Astrocyte (in vitro differentiated cells and primary cell): ENCODE results near the gene MYBBP1A. TPM values are rescaled to one million over a fixed set of nuclear protein-coding genes. Genes with fewer than 3 reads are reported as not detected.

Source experiments
- DNase-seq: peaks from one replicate; pipeline ENCODE4 v3.0.0-alpha.2; 2010; ENCODE audit warnings: low read depth
- FAIRE-seq: peaks from 2 replicates; lab custom pipeline; 2011; peaks lifted over from hg19 to GRCh38; lab: Jason Lieb, UNC
- H2AFZ ChIP-seq: 2 replicates; pipeline ENCODE4 v1.6.0; 2012; ENCODE audit warnings: low read depth, low read length, inconsistent platforms
- H3K27ac ChIP-seq: 2 replicates; pipeline ENCODE4 v1.5.1; 2011; ENCODE audit warnings: low read depth, low read length, inconsistent platforms
- H3K27me3 ChIP-seq: 2 replicates; pipeline ENCODE4 v1.6.0; 2011; ENCODE audit warnings: low read length, inconsistent platforms; ENCODE audit not compliant: insufficient read depth
- H3K36me3 ChIP-seq: 2 replicates; pipeline ENCODE4 v1.5.1; 2011; ENCODE audit warnings: low read length, inconsistent platforms; ENCODE audit not compliant: insufficient read depth
- H3K4me1 ChIP-seq: 2 replicates; pipeline ENCODE4 v1.5.1; 2011; ENCODE audit warnings: low read length, inconsistent platforms; ENCODE audit not compliant: insufficient read depth
- H3K4me2 ChIP-seq: 2 replicates; pipeline ENCODE4 v1.6.0; 2012; ENCODE audit warnings: low read length, inconsistent platforms
- H3K4me3 ChIP-seq: 2 replicates; pipeline ENCODE4 v1.5.1; 2011; ENCODE audit warnings: low read depth, mild to moderate bottlenecking, low read length, inconsistent platforms; ENCODE audit not compliant: insufficient read depth
- H3K79me2 ChIP-seq: 2 replicates; pipeline ENCODE4 v1.6.0; 2012; ENCODE audit warnings: mild to moderate bottlenecking, low read length, inconsistent platforms; ENCODE audit not compliant: insufficient read depth
- H3K9ac ChIP-seq: 2 replicates; pipeline ENCODE4 v1.6.0; 2012; ENCODE audit warnings: mild to moderate bottlenecking, low read length, inconsistent platforms
- H3K9me3 ChIP-seq: 2 replicates; pipeline ENCODE4 v1.5.1; 2012; ENCODE audit warnings: low read depth, mild to moderate bottlenecking, low read length, inconsistent platforms; ENCODE audit not compliant: insufficient read depth
- H4K20me1 ChIP-seq: 2 replicates; pipeline ENCODE4 v1.6.0; 2012; ENCODE audit warnings: low read length, inconsistent platforms; ENCODE audit not compliant: insufficient read depth
- H3K27ac Mint-ChIP-seq: one replicate; pipeline ENCODE4 v1.8.0; 2021; ENCODE audit warnings: mild to moderate bottlenecking, mixed read lengths; ENCODE audit not compliant: unreplicated experiment
- H3K27me3 Mint-ChIP-seq: one replicate; pipeline ENCODE4 v1.8.0; 2021; ENCODE audit warnings: low read depth, mixed read lengths; ENCODE audit not compliant: unreplicated experiment
- H3K36me3 Mint-ChIP-seq: one replicate; pipeline ENCODE4 v1.8.0; 2021; ENCODE audit warnings: low read depth, mixed read lengths; ENCODE audit not compliant: unreplicated experiment
- H3K4me1 Mint-ChIP-seq: one replicate; pipeline ENCODE4 v1.8.0; 2021; ENCODE audit warnings: low read depth, mixed read lengths; ENCODE audit not compliant: unreplicated experiment
- H3K4me3 Mint-ChIP-seq: one replicate; pipeline ENCODE4 v1.8.0; 2021; ENCODE audit warnings: mild to moderate bottlenecking, moderate library complexity, mixed read lengths; ENCODE audit not compliant: unreplicated experiment
- H3K9me3 Mint-ChIP-seq: one replicate; pipeline ENCODE4 v1.8.0; 2021; ENCODE audit warnings: mild to moderate bottlenecking, mixed read lengths; ENCODE audit not compliant: unreplicated experiment
- EZH2 ChIP-seq: IDR thresholded peaks from 2 replicates; pipeline ENCODE4 v1.6.1; 2012; ENCODE audit warnings: mild to moderate bottlenecking, low read length, inconsistent platforms; ENCODE audit not compliant: insufficient read depth
- total RNA-seq: library from RNA; stranded (reverse); gene quantifications from 2 replicates; pipeline ENCODE4 v1.2.1, GENCODE V29; 2021
- TF ChIP-seq, protein P1 (sequence below): IDR thresholded peaks from 2 replicates; pipeline ENCODE4 v1.5.1; 2011; ENCODE audit warnings: low read depth, mild to moderate bottlenecking, inconsistent platforms, low read length, moderate library complexity; ENCODE audit not compliant: insufficient read depth

MYBBP1A gene
- total RNA-seq, 1 donor from 2014 or later: 71.1 TPM

DNA sequence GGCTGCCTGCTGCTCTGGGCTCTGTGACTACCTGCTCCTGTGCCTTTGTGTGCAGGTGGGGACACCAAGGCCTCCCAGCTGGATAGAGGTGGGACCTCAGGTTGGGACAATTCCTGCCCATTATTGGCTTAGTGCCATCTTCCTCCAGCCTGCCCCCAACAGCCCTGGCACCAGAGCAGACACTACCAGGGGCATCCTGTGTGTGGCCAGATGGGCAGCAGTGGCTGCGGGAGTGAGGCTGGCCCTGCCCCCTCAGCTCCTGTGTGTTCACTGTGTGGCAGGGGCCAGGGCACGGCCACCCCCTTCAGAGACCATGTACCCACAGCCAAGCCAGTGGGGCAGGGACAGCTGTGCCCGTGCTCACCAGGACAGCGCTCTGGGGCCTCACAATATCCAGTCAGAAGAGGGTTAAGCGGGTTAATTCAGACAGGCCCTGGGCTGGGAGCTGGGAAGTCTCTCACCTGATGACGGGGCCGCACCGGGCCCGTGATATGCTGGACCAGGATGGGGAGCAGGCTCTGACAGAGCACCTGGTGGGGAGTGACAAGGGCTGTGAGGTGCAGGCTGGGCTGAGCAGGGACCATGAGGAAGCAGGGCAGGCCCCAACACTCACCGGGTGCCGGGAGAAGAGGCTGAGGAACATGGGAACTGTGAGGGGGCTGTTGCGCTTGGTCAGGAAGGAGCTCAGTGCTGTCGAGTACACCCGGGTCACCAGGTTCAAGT, 13.0 kb downstream of the MYBBP1A start:
- H3K36me3 ChIP-seq: peaks cover 4% of the 10 kb centered on the region
- no peak overlapping the region for H2AFZ ChIP-seq
- Mint-ChIP-seq H3K4me1 (no peaks in the 10 kb centered on the region), H3K4me3 (no peak overlapping the region), H3K27me3 (no peaks in the 10 kb centered on the region), H3K9me3 (no peaks in the 10 kb centered on the region), H3K36me3 (peaks cover 3% of the 10 kb centered on the region), H3K27ac (no peak overlapping the region)
- TF ChIP-seq, protein P1, sequence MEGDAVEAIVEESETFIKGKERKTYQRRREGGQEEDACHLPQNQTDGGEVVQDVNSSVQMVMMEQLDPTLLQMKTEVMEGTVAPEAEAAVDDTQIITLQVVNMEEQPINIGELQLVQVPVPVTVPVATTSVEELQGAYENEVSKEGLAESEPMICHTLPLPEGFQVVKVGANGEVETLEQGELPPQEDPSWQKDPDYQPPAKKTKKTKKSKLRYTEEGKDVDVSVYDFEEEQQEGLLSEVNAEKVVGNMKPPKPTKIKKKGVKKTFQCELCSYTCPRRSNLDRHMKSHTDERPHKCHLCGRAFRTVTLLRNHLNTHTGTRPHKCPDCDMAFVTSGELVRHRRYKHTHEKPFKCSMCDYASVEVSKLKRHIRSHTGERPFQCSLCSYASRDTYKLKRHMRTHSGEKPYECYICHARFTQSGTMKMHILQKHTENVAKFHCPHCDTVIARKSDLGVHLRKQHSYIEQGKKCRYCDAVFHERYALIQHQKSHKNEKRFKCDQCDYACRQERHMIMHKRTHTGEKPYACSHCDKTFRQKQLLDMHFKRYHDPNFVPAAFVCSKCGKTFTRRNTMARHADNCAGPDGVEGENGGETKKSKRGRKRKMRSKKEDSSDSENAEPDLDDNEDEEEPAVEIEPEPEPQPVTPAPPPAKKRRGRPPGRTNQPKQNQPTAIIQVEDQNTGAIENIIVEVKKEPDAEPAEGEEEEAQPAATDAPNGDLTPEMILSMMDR: no peak
- no peak for TF ChIP-seq EZH2
- no peak for DNase-seq
- no peak overlapping the region for H3K9ac ChIP-seq
- H3K4me3 ChIP-seq: no peak overlapping the region
- H3K4me2 ChIP-seq: no peak overlapping the region
- peaks cover 21% of the 10 kb centered on the region for H4K20me1 ChIP-seq
- H3K27me3 ChIP-seq: no peaks in the 10 kb centered on the region
- no peaks in the 10 kb centered on the region for H3K79me2 ChIP-seq
- no peaks in the 10 kb centered on the region for H3K9me3 ChIP-seq
- H3K4me1 ChIP-seq: no peaks in the 10 kb centered on the region
- FAIRE-seq: no peak
- H3K27ac ChIP-seq: no peak overlapping the region

DNA sequence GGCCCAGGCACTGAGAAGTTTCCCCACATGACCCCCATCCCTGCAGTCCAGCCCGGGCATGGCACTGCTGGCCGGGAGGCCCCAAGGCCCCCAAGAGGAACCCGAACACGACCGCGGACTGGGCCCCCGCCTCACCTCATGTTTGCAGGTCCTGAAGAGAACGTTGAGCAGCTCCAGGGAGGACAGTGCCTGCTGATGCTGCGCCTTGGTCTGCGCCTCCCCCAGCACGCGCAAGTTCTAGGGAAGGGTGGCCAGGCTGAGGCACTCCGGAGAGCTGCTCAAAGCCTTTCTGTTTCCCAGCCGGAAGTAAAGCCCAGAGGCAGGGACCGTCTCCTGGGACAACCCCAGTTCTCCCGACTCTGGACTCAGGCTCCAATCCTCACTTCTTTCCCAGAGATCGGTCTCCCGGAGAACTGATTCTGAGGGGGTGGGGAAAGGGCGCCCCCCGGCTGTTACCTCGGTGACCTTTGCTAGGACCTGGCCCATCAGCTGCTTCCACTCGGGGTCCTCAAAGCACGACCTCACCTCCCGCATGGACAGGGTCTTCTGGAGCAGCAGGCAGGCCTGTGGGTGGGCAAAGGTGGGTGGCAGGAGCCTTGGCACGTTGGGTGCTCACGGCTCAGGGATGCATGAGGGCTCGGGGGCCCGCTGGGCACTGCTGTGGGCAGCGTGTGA, 13.7 kb downstream of the MYBBP1A start:
- no peak for DNase-seq
- Mint-ChIP-seq H3K4me1 (peaks cover 1% of the 10 kb centered on the region), H3K9me3 (no peaks in the 10 kb centered on the region), H3K27me3 (no peaks in the 10 kb centered on the region), H3K4me3 (no peak overlapping the region), H3K36me3 (peaks cover under 1% of the 10 kb centered on the region), H3K27ac (no peak overlapping the region)
- H3K27me3 ChIP-seq: no peaks in the 10 kb centered on the region
- H3K9ac ChIP-seq: no peak overlapping the region
- H2AFZ ChIP-seq: no peak overlapping the region
- H4K20me1 ChIP-seq: peaks cover 22% of the 10 kb centered on the region
- H3K4me3 ChIP-seq: no peak overlapping the region
- no peak for FAIRE-seq
- TF ChIP-seq, protein P1: no peak
- TF ChIP-seq EZH2: no peak
- no peak overlapping the region for H3K4me2 ChIP-seq
- no peaks in the 10 kb centered on the region for H3K9me3 ChIP-seq
- peaks cover 1% of the 10 kb centered on the region for H3K36me3 ChIP-seq
- no peaks in the 10 kb centered on the region for H3K79me2 ChIP-seq
- H3K27ac ChIP-seq: no peak overlapping the region
- H3K4me1 ChIP-seq: peaks cover 2% of the 10 kb centered on the region
